NCI-H69 (cell line): ENCODE measurements around the gene DKK1.
"Not testable (repeated sequence)": the region's sequence is repeated elsewhere in the genome, so short reads cannot be mapped to it uniquely, and the experiment has no call there.

Experiments
- DNase-seq: peaks from one replicate; lab custom pipeline; 2025; lab: John Stamatoyannopoulos, UW

Gene DKK1

DNA sequence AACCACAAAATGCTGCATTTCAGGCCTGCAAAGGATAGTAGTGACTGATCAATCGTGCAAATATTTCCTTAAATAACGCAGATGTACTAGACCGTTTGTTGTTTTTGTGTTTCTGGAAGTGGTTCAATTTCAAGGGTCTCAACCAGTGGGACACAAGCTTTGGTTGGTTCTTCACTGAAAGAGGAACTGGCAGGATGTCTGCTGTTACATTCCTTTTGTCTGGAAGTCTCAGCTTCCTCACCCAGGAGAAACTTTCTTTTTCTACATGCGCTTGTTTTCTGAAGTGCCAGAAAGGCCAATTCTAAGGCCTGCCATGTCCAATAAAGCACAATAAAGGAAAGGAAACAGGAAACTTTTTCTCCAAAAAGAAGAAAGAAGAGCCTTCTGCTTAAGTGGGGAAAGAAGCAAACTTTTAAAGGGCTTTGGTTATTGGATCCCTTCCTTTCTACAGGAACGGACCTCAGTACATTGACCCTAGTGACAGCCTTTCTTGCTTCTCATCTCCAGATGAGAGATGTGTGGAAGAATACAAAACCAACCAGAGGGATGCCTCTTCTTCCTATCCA, 4.1 kb downstream of the DKK1 start:
- DNase-seq: no peak

DNA sequence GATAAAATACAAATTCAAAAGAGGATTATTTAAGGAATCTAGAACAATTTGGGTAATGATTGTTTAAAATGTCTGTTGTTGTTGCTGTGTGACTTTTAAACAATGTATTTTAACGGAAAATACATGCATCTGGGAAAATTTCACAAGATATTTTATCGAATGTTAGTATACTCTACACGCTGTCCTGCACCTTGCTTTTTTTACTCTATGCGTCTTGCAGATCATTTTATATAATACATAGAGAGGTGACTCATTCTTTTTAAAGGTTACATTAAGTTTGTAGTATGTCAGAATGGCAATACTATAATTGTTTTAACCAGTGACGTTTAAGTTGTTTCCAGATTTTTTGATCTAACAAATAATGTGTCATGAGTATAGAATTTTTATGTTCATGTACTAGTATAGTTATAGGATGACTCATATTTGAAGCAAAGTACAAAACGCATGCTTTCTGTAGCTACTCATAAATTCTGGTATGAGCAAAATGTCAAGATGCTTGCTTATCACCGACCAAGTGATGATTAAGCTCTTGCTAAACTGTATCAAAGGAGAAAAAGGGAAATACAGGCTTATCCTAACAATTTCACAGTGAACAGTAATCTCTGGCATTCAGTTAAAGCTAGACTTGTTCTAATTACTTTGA, 4.9 kb downstream of the DKK1 start:
- no peak for DNase-seq

DNA sequence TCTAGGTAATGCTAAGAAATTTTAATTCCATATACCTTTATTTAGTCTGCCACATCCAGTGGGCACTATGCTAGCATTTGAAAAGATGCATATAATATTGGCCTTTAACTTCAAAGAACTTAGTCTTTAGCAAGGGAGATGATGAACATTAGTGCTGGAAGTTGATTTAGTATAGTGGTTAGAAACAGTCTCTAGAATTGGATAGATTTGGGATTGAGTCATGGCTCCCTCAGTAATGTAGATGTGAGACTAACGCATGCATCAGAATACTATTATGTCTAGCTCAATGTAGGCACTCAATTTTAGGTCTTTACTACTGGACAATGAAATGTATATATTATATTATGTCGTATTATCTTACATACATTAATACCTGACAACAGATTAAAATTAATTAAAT, 5.8 kb downstream of the DKK1 start:
- DNase-seq: no peak

DNA sequence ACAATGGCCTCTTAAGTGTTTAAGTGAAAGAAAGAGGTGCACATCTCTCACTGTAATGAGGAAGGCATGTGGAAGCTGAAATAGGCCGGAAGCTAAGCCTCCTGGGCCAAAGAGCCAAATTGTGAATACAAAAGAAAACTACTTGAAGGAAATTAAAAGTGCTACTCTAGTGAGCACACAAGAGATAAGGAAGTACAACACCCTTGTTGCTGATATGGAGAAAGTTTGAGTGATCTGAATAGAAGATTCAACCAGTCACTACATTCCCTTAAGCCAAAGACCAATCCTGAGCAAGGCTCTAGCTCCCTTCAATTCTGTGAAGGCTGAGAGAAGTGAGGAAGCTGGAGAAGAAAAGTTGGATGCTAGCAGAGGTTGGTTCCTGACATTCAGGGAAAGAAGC, 8.2 kb downstream of the DKK1 start:
- no peak for DNase-seq

DNA sequence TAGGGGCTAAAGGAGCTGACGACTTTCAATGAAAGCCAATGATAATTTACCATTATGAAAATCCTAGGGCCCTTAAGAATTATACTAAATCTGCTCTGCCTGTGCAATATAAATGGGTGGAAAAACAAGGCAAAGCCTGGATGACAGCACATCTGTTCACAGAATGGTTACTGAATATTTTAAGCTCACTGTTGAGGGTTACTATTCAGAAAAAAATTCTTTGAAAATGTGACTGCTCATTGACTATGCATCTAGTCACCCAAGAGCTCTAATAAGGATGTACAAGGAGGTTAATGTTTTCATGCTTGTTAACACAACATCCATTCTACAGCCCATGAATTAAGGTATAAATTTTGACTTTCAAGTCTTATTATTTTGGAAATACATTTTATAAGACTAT, 8.9 kb downstream of the DKK1 start:
- DNase-seq: no peak

DNA sequence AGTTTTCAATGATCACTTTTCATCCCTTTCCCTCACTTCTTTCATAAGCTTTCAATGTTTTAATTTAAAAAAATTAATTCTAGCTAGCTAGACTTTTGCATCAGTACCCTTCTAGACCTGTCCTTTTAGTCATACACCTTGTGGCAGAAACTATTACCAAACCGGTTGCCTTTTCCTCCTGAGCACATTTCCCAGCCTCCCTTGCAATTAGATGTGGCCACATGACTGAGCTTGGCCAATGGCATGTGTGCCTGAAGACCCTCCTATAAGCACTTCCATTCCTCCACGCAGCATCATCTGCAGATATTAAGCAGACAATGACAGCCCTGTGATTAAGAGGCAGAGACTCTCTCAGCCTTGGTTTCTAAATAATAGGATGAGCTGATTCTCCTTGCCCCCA, 12.3 kb downstream of the DKK1 start:
- no peak for DNase-seq

DNA sequence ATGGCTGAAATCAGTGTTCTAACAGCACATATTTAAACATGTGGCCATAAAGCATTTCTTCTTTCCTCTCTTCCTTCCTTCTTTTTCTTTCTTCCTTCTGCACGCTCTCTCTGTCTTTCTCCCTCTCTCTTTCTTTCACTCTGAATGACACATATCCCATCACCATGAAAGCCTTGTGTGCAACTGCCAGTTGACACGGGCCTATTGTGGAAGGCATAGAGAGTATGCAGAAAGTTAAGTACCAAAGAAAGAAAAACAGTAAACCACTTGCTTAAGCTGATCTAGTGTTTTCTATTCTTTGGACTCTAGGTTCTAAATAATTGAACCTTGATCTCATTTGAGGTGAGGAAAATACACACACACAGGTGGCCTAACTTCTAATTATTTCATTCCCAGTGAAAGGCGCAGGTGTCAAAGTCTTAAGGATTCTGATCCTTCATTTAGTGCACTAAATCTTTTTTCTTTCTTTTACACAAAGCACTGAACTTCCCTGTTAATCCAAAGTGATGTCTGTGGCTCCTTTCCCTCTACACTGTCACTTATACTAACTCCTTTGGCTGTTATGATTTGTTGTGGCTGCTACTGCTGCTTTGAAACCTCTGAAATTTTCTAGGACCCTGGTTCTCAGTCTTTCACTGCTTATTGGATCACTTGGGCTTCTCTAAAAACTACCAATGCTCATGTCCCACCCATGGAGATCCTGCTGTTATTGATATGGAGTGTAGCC, 17.7 kb downstream of the DKK1 start:
- DNase-seq: no peak

DNA sequence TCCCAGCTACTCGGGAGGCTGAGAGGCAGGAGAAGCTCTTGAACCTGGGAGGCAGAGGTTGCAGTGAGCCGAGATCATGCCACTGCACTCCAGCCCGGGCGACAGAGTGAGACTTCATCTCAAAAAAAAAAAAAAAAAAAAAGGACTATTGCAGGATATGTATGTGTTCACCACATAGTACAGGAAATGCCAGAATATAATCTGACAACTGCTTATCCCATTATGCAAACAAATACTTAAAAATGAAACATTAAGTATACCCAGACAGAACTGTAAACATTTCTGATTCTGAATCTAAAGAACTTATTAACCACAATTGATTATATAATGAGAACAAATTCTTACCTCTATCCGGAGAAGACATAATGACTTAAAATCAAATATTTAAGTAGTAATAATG, 18.7 kb downstream of the DKK1 start:
- DNase-seq: no peak

DNA sequence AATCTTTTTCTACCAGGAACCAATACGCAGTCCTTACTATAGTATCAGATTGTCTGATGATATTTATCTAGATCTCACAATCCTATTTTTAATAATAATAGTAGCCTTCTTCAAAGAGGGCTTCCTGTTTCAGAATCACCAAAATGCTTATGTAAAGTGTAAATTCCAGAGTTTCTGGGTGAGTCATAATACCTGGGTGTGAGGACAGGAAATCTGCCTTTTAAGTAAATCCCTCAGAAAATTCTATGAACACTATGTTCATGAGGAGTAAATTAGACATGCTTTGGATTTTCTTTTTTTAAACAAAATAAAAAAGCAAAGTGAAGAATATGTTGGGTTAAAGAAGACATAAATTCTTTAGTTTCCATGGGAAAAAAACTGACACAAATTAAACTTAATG, 20.5 kb downstream of the DKK1 start:
- no peak for DNase-seq

DNA sequence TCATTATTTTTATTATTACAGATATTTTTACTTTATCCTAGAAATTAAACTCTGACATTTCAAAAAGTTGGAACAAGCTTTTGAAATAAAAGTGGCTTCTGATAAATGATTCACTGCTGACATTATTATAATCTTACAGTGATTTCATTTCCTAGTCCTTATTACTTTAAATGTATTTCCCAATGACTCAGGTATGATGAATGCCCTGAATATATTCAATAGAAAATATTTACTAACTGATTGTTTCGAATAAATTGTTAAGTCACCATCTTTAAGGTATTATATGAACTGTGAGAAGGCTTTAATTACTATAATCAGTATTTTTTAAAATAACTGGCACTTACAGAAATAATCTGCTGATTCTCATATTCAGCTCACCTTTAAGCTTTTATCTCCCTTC, 21.6 kb downstream of the DKK1 start:
- no peak for DNase-seq

DNA sequence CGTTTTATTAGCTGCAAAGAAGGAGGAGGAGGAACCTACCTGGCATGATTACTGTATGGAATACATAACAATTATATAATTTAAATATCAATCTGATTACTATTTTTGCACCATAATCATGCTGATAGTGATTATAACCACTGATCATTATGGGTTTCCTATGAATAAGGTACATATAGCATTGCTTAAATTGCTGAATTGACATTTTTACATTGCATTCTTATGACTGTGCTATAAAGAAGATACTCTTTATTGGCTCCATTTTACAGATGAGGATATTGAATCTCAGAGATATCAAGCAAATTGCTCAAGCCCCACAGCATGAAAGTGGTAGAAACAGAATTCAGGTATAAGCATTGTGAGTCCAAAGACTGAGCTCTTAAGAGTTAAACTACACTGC, 23.1 kb downstream of the DKK1 start:
- DNase-seq: no peak

DNA sequence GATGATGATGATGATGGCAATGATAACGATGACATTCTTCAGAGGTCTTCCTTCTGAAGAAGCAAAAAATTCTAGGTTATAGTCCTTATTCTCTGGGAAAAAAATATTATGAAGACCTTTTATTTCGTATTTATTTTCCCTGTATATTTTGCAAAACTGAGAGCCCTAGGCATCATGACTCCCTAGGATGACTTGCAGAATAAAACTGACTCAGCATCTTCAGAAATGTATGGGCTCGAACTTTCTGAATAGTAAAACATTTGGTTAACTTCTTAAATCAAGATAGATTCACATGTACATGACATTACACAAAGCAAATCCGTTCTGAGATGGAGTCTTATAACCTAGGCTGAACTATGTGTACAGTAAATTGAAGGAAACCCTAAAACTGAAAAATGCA, 29.4 kb downstream of the DKK1 start:
- DNase-seq: no peak

DNA sequence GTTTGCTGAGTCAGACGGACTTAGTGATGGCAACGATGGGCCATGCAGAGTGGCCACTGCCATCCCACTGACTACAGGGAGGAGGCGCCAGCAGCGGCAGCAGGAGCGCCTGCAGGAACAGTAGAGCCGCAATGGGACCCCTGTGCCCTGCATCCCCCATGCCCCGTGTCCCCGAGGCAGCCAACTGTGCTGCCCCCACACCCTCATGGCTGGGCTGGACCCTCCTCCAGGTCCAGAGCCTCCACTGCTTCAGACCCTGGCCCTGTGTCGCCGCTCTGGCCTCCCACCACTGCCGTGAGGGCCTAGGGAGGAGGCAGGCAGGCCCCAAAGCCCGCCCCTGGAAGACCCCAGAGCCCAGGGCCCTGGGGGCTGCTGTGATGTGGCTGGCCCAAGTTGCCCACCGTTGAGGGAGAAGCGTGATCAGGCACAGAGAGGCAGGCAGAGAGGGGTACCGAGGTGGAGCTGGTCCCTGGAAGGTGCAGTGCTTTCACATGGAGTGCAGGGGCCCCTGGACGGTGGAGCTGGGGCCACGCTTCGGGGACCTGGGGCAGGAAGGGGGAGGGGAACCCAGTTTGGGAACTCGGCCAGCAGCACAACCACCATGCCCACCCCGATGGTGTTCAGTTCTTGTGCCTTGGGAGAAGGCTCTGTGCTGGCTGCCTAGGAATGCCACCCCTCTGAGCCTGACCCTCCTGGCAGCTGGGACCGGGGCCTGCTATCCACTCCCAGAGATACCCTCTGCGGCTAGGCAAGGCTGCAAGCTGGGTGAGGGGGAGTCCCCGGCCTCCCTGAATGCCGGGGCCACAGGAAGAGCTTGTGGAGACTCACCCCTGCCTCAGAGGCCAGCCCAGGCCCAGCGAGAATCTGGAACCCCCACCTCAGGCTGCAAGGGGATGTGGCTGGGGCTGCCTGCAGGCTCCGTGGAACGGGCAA, 32.6 kb downstream of the DKK1 start:
- no peak for DNase-seq

DNA sequence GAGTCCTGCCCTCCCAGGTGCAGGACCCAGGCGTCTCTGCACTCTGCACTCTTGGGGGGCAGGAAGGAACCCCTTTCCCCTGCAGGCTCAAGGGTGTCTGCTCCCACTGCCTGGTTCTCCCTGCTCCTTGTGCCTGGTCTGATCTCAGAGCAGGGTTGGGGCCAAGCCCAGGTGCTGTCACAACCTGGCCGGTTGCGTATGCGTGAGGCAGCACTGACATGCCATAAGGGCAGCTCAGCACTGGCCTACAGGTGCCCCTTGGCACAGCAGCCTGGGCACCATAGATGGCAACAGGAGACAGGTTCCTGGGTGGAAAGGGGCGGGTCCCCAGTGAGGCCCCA, 33.2 kb downstream of the DKK1 start:
- DNase-seq: no peak

DNA sequence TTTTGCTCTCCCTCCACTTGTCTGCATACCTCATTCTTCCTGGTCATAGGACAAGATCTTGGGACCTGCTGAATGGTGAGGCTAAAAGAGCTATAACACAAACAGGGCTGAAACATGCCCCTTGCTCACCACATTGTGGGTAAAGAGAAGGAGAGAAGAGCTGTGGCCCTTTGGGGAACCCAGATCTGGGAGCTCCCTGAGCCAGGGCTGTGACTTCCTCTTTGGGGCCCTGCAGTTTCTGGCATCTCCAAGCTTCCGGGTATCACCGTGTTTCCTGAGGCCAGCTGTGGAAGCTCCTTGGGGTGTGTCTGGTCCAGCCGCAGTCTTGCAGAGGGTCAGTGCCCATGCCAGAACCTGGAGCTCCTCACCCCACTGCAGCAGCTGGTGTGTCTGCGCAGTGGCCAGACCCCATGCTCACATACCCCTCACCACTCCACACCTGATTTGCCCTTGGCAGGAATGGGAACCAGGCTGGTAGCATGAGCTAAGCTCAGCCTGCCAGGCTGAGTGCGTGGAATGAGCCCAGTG, 34.0 kb downstream of the DKK1 start:
- no peak for DNase-seq

DNA sequence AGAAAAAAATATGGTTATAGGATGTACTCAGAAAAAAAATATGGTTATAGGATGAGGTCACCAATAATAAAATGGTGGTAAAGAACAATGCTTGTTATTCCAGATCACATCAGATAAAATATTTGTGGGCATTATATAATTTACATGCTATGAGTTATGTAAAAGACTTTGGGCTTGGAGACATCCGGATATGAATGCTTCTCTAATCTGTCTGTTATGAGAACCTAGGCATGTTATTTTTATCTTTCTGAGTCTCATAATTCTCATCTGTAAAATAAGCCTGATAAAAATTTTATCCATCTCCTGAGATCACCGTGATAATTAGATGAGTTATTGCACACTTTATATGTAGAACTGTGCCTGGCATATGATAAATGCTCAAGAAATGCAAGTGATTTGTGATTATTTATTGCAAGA, 37.8 kb downstream of the DKK1 start:
- DNase-seq: no peak

DNA sequence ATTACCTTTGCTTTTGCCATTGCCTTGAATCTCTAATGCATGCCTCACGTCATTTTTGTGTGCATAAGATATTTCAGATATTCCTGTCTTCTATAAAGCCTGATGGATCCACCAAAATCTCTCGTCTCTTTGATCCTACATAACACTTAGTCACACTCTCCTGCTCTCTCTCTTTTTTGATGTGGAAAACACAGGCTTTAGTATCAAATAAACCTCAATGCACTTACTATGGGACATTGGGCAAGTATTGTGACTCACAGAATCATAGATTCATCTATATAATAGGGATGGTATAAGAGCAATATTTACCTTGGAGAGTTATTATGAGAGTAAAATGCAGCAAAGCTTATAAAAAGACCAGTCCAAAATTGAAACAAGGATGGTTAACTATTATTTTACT, 39.1 kb downstream of the DKK1 start:
- DNase-seq: no peak

DNA sequence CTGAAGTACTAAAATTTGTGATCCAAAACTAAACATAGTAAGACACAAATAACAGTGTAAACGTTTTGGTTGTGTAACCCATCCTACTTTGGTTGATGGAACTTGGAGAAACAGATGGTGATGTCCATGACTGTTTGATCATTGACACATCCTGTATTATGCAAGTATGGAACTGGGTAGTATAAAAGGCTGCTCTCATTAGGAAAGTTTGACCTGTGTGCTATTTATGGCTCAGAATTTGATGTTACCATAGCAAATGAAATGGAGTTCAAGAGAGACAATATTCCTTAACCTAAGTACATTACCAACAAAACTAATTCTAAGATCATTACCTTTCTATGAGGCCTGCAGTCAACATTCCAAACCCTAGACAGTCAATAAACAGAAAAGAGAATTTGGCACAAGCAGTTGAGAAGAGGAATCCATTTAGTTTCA, 39.9 kb downstream of the DKK1 start:
- no peak for DNase-seq

DNA sequence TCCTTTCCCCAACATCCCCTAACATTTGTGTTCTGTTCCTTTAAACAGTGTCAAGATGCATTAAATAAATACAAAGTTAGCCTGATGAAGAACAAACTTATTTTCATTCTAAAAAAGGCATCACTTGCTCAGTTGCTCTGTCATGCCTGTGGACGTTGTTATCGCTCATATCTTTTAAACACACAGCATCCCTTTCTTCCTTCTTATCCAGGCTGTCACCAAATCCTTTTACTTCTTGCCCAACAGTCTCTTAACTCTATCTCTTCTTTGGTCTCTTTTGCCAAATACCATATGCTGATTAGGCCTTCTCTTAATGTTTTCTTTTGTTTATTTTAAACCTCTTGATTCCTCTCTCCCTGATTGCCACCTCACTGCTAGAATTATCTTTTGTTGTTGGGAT, 43.9 kb downstream of the DKK1 start:
- DNase-seq: no peak

DNA sequence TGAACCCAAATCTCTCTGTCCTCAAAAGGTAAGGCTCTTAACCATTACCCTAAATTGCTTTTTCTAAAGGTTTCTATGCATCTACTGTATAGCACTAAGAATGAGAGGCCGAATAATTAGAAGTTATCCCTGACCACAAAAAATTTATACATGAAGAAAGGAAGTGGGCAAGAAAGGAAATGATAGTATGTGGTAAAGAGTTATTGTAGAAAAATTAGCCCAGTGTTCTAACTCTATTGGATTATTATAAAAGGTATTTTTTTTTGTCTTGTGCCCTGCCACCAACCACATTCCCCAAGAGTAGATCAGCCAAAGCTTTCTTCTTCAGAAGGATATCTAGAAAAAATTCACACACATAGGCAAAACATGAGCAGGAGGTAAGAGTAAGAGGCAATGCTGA, 45.4 kb downstream of the DKK1 start:
- no peak for DNase-seq

DNA sequence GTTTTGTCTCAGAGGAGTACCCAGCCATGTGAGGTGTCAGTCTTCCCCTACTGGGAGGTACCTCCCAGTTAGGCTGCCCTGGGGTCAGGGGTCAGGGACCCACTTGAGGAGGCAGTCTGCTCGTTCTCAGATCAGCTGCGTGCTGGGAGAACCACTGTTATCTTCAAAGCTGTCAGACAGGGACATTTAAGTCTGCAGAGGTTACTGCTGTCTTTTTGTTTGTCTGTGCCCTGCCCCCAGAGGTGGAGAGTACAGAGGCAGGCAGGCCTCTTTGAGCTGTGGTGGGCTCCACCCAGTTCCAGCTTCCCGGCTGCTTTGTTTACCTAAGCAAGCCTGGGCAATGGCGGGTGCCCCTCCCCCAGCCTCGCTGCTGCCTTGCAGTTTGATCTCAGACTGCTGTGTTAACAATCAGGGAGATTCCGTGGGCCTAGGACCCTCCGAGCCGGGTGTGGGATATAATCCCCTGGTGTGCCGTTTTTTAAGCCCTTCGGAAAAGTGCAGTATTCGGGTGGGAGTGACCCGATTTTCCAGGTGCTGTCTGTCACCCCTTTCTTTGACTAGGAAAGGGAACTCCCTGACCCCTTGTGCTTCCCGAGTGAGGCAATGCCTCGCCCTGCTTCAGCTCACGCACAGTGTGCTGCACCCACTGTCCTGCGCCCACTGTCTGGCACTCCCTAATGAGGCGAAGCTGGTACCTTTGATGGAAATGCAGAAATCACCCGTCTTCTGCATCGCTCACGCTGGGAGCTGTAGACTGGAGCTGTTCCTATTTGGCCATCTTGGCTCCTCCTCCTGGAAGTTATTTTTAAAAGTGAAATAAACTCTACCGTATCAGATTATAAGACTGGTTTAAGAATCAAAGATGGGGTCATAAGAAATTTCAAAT, 51.7 kb downstream of the DKK1 start:
- DNase-seq: not testable (repeated sequence)
